GM23338 (cell line): Measurements from ENCODE around the gene RNLS. TPM values are rescaled to one million over a fixed set of nuclear protein-coding genes. Genes with fewer than 3 reads are reported as not detected.

Experiments
- CREB1 ChIP-seq: fragments of 250-450 bp; sonication (Bioruptor Pico); IDR thresholded peaks from 2 replicates; pipeline ENCODE4 v1.5.0; 2020; ENCODE audit warnings: low read depth, mild to moderate bottlenecking, moderate library complexity
- ETS1 ChIP-seq: IDR thresholded peaks from 2 replicates; pipeline ENCODE4 v1.6.1; 2016; ENCODE audit warnings: antibody characterized with exemption
- JUNB ChIP-seq: IDR thresholded peaks from one replicate; pipeline ENCODE4 v1.6.1; 2016; ENCODE audit warnings: antibody characterized with exemption; ENCODE audit not compliant: unreplicated experiment
- REST ChIP-seq: IDR thresholded peaks from one replicate; pipeline ENCODE4 v1.6.1; 2018; ENCODE audit warnings: antibody characterized with exemption; ENCODE audit not compliant: unreplicated experiment
- STAT1 ChIP-seq: IDR thresholded peaks from one replicate; pipeline ENCODE4 v1.6.1; 2016; ENCODE audit warnings: antibody characterized with exemption; ENCODE audit not compliant: unreplicated experiment
- ZNF114 ChIP-seq: fragments of 250-450 bp; sonication (Bioruptor Pico); IDR thresholded peaks from 2 replicates; pipeline ENCODE4 v1.5.0; 2020; ENCODE audit warnings: mild to moderate bottlenecking, moderate library complexity
- ZNF331 ChIP-seq: fragments of 250-450 bp; sonication (Bioruptor Pico); IDR thresholded peaks from 2 replicates; pipeline ENCODE4 v1.5.0; 2020; ENCODE audit warnings: low read depth, mild to moderate bottlenecking, moderate library complexity
- polyA plus RNA-seq: library from polyadenylated mRNA; unstranded; fragments of >200 nt; fragmentation: Nextera tagmentation; extraction: Ambion mirVana; gene quantifications from 2 replicates; pipeline ENCODE4 v1.2.1, GENCODE V29; 2016
- total RNA-seq: library from RNA; depleted of rRNA; stranded (reverse); fragments of >200 nt; shearing (Covaris generic); gene quantifications from 2 replicates; pipeline ENCODE4 v1.2.3, GENCODE V29; 2014
- TF ChIP-seq, protein P1 (sequence below): fragments of 250-450 bp; sonication (Bioruptor Pico); IDR thresholded peaks from 2 replicates; pipeline ENCODE4 v1.5.0; 2020; ENCODE audit warnings: mild to moderate bottlenecking, moderate library complexity

RNLS gene
- total and polyA plus RNA-seq, 2 experiments from 2014 or later, result 8.8 to 15.2 TPM

DNA sequence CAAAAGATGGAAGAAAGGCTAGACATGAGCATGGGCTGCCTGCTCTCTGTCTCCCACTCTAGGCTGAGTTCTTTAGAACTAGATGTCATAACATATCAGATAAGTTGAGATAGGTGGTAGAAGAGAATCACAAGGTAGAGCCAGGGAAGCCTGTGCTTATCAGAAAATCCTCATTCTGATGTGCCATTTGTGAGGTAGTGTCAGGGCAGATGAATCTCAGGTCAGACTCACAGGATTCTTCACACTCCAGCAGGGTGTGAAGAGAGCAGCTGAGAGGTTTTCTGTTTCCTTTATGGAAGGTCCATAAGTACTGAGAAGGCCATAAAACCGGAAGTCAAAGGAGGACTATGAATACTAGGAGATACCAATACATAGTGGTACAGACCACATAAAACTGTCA, 132.9 kb downstream of the RNLS start (continued):
- TF ChIP-seq, protein P1, sequence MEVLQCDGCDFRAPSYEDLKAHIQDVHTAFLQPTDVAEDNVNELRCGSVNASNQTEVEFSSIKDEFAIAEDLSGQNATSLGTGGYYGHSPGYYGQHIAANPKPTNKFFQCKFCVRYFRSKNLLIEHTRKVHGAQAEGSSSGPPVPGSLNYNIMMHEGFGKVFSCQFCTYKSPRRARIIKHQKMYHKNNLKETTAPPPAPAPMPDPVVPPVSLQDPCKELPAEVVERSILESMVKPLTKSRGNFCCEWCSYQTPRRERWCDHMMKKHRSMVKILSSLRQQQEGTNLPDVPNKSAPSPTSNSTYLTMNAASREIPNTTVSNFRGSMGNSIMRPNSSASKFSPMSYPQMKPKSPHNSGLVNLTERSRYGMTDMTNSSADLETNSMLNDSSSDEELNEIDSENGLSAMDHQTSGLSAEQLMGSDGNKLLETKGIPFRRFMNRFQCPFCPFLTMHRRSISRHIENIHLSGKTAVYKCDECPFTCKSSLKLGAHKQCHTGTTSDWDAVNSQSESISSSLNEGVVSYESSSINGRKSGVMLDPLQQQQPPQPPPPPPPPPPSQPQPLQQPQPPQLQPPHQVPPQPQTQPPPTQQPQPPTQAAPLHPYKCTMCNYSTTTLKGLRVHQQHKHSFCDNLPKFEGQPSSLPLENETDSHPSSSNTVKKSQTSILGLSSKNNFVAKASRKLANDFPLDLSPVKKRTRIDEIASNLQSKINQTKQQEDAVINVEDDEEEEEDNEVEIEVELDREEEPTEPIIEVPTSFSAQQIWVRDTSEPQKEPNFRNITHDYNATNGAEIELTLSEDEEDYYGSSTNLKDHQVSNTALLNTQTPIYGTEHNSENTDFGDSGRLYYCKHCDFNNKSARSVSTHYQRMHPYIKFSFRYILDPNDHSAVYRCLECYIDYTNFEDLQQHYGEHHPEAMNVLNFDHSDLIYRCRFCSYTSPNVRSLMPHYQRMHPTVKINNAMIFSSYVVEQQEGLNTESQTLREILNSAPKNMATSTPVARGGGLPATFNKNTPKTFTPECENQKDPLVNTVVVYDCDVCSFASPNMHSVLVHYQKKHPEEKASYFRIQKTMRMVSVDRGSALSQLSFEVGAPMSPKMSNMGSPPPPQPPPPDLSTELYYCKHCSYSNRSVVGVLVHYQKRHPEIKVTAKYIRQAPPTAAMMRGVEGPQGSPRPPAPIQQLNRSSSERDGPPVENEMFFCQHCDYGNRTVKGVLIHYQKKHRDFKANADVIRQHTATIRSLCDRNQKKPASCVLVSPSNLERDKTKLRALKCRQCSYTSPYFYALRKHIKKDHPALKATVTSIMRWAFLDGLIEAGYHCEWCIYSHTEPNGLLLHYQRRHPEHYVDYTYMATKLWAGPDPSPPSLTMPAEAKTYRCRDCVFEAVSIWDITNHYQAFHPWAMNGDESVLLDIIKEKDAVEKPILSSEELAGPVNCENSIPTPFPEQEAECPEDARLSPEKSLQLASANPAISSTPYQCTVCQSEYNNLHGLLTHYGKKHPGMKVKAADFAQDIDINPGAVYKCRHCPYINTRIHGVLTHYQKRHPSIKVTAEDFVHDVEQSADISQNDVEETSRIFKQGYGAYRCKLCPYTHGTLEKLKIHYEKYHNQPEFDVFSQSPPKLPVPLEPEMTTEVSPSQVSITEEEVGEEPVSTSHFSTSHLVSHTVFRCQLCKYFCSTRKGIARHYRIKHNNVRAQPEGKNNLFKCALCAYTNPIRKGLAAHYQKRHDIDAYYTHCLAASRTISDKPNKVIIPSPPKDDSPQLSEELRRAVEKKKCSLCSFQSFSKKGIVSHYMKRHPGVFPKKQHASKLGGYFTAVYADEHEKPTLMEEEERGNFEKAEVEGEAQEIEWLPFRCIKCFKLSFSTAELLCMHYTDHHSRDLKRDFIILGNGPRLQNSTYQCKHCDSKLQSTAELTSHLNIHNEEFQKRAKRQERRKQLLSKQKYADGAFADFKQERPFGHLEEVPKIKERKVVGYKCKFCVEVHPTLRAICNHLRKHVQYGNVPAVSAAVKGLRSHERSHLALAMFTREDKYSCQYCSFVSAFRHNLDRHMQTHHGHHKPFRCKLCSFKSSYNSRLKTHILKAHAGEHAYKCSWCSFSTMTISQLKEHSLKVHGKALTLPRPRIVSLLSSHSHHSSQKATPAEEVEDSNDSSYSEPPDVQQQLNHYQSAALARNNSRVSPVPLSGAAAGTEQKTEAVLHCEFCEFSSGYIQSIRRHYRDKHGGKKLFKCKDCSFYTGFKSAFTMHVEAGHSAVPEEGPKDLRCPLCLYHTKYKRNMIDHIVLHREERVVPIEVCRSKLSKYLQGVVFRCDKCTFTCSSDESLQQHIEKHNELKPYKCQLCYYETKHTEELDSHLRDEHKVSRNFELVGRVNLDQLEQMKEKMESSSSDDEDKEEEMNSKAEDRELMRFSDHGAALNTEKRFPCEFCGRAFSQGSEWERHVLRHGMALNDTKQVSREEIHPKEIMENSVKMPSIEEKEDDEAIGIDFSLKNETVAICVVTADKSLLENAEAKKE, result no peak
- TF ChIP-seq ETS1 (no peak), ZNF331 (CRISPR knock-in tag) (no peak), REST (no peak), JUNB (no peak), STAT1 (no peak), ZNF114 (CRISPR knock-in tag) (no peak), CREB1 (no peak)
